ENCODE results near the gene DNAH8.
A peak's percentile ranks its signal among the peaks of the same experiment; 100 is the strongest.

Gene DNAH8

GRCh38 chr6:39016839-39017546, 301.9 kb downstream of the DNAH8 start:
- Mint-ChIP-seq H3K27me3 (peaks cover 28 to 29% of the 10 kb centered on the region in 2 donors), H3K4me3 (no peak overlapping the region), H3K9me3 (no peaks in the 10 kb centered on the region), H3K27ac (no peak overlapping the region), H3K4me1 (ENCODE audit: low read depth in 2 of 2) (no peaks in the 10 kb centered on the region), H3K36me3 (ENCODE audit: insufficient read depth) (no peaks in the 10 kb centered on the region)
- no peak for DNase-seq
- no peak for ATAC-seq (replicated peaks)

DNA sequence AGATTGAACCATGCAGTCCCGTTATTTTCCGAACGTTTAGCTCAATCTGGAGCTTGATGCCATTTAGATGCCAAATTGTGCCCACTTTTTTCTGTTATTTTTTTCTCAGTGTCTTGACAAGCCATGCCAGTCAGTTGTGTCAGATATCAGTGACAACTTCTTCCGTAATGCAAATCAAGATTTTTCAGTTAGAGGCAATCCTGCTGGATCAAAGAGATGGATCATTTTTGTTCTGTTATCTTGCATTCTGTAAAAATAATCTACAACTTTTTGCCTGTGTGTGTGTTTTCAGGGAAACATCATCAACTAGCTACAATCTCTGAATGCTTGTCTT, 302.4 kb downstream of the DNAH8 start:
- Mint-ChIP-seq H3K27me3 (peaks cover 23 to 24% of the 10 kb centered on the region in 2 donors), H3K36me3 (ENCODE audit: insufficient read depth) (no peaks in the 10 kb centered on the region), H3K4me1 (ENCODE audit: low read depth in 2 of 2) (no peaks in the 10 kb centered on the region), H3K27ac (no peak overlapping the region), H3K4me3 (no peak overlapping the region), H3K9me3 (no peaks in the 10 kb centered on the region)
- DNase-seq (no peak), ATAC-seq (replicated peaks) (no peak)

- Mint-ChIP-seq H3K4me3 (no peak overlapping the region), H3K27ac (no peak overlapping the region), H3K36me3 (ENCODE audit: insufficient read depth) (no peaks in the 10 kb centered on the region), H3K4me1 (ENCODE audit: low read depth in 2 of 2) (no peaks in the 10 kb centered on the region), H3K27me3 (peaks cover 21 to 22% of the 10 kb centered on the region in 2 donors), H3K9me3 (no peaks in the 10 kb centered on the region)
- DNase-seq (no peak), ATAC-seq (replicated peaks) (no peak)
Observed at GRCh38 chr6:39018103-39018502, 303.0 kb downstream of the DNAH8 start.

DNA sequence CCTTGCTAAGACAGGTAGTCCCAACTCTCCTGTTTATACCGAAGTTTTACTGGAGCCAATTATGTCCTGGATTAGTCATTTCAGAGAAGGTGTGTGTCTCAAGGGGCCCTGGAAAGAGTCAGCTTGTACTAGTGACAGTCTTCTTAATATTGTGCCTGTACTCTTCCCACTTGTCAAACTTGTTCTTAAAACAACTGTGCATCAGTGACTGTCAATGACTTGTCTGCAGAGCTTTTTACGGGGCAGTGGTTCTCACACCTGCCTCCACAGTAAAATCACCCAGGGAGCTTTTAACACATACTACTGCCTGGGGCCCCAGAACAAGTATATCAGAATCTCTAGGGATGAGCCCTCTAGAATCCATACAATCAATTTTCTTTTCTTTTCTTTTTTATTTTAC, 305.0 kb downstream of the DNAH8 start:
- H3K4me3 Mint-ChIP-seq = no peak overlapping the region
- H3K4me1 Mint-ChIP-seq (ENCODE audit: low read depth in 2 of 2) = no peaks in the 10 kb centered on the region
- peaks cover 7 to 10% of the 10 kb centered on the region in 2 donors for H3K27me3 Mint-ChIP-seq
- no peaks in the 10 kb centered on the region for H3K36me3 Mint-ChIP-seq (ENCODE audit: insufficient read depth)
- no peak for ATAC-seq (replicated peaks)
- H3K9me3 Mint-ChIP-seq = no peaks in the 10 kb centered on the region
- no peak for DNase-seq
- H3K27ac Mint-ChIP-seq = no peak overlapping the region

DNA sequence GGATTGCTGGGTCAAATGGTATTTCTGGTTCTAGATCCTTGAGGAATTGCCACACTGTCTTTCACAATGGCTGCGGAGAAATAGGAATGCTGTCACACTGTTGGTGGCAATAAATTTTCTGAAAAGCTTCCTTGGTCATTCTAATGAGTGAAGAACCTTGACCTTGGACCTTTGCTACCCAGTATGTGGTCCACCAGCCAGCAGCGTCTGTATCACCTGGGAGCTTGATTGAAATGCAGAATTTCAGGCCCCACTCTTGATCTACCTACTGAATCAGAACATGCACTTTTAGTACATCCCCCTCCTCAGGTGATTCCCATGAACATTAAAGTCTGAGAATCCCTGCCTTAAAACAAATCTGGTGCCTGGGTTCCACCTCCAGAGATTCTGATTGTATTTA, 305.9 kb downstream of the DNAH8 start:
- Mint-ChIP-seq H3K4me1 (ENCODE audit: low read depth in 2 of 2) (no peaks in the 10 kb centered on the region), H3K9me3 (no peaks in the 10 kb centered on the region), H3K27ac (no peak overlapping the region), H3K27me3 (peaks cover 0 to 15% of the 10 kb centered on the region in 2 donors), H3K36me3 (ENCODE audit: insufficient read depth) (no peaks in the 10 kb centered on the region), H3K4me3 (no peak overlapping the region)
- no peak for DNase-seq
- no peak for ATAC-seq (replicated peaks)

- no peak overlapping the region for H3K27ac Mint-ChIP-seq
- ATAC-seq (replicated peaks) = no peak
Observed at GRCh38 chr6:39021779-39022178, 306.7 kb downstream of the DNAH8 start.

GRCh38 chr6:39026175-39026574, 311.1 kb downstream of the DNAH8 start:
- ATAC-seq (replicated peaks) = no peak
- H3K27ac Mint-ChIP-seq = no peak overlapping the region
- H3K27me3 Mint-ChIP-seq = peaks cover 24 to 53% of the 10 kb centered on the region in 2 donors

More at GRCh38 chr6:39021779-39022178, 306.7 kb downstream of the DNAH8 start:
- Mint-ChIP-seq H3K4me1 (ENCODE audit: low read depth in 2 of 2) (no peaks in the 10 kb centered on the region), H3K27me3 (peaks cover 4 to 21% of the 10 kb centered on the region in 2 donors), H3K4me3 (no peak overlapping the region), H3K36me3 (ENCODE audit: insufficient read depth) (no peaks in the 10 kb centered on the region), H3K9me3 (no peaks in the 10 kb centered on the region)
- DNase-seq = no peak

GRCh38 chr6:39029156-39030011, 314.3 kb downstream of the DNAH8 start:
- DNase-seq = peak; percentile 27 to 42 (median 36)
- Mint-ChIP-seq H3K27ac (no peak overlapping the region), H3K4me1 (ENCODE audit: low read depth in 2 of 2) (no peaks in the 10 kb centered on the region), H3K36me3 (ENCODE audit: insufficient read depth) (no peaks in the 10 kb centered on the region), H3K27me3 (peaks cover 39 to 68% of the 10 kb centered on the region in 2 donors), H3K9me3 (no peaks in the 10 kb centered on the region), H3K4me3 (no peak overlapping the region)
- ATAC-seq (replicated peaks) = peak; percentile 51

More at GRCh38 chr6:39026175-39026574, 311.1 kb downstream of the DNAH8 start:
- H3K36me3 Mint-ChIP-seq (ENCODE audit: insufficient read depth) = no peaks in the 10 kb centered on the region
- H3K4me1 Mint-ChIP-seq (ENCODE audit: low read depth in 2 of 2) = no peaks in the 10 kb centered on the region
- no peak for DNase-seq
- no peak overlapping the region for H3K4me3 Mint-ChIP-seq
- no peaks in the 10 kb centered on the region for H3K9me3 Mint-ChIP-seq

- no peaks in the 10 kb centered on the region for H3K9me3 Mint-ChIP-seq
- no peak overlapping the region for H3K4me3 Mint-ChIP-seq
- H3K4me1 Mint-ChIP-seq (ENCODE audit: low read depth in 2 of 2) = no peaks in the 10 kb centered on the region
- ATAC-seq (replicated peaks) = no peak
- H3K36me3 Mint-ChIP-seq (ENCODE audit: insufficient read depth) = no peaks in the 10 kb centered on the region
- H3K27me3 Mint-ChIP-seq = peaks cover 50 to 75% of the 10 kb centered on the region in 2 donors
- no peak for DNase-seq
- H3K27ac Mint-ChIP-seq = no peak overlapping the region
Observed at GRCh38 chr6:39035681-39036080, 320.6 kb downstream of the DNAH8 start.

- Mint-ChIP-seq H3K9me3 (no peaks in the 10 kb centered on the region), H3K4me1 (ENCODE audit: low read depth in 2 of 2) (no peaks in the 10 kb centered on the region), H3K27me3 (peaks cover 50 to 89% of the 10 kb centered on the region in 2 donors), H3K27ac (no peak overlapping the region), H3K36me3 (ENCODE audit: insufficient read depth) (no peaks in the 10 kb centered on the region), H3K4me3 (no peak overlapping the region)
- ATAC-seq (replicated peaks) (no peak), DNase-seq (no peak)
Observed at GRCh38 chr6:39037082-39037508, 322.0 kb downstream of the DNAH8 start.

- Mint-ChIP-seq H3K9me3 (no peaks in the 10 kb centered on the region), H3K36me3 (ENCODE audit: insufficient read depth) (no peaks in the 10 kb centered on the region), H3K4me3 (no peak overlapping the region), H3K4me1 (ENCODE audit: low read depth in 2 of 2) (no peaks in the 10 kb centered on the region), H3K27me3 (peaks cover 50 to 95% of the 10 kb centered on the region in 2 donors), H3K27ac (no peak overlapping the region)
- DNase-seq (no peak), ATAC-seq (replicated peaks) (no peak)
Observed at GRCh38 chr6:39037707-39038106, 322.6 kb downstream of the DNAH8 start.

DNA sequence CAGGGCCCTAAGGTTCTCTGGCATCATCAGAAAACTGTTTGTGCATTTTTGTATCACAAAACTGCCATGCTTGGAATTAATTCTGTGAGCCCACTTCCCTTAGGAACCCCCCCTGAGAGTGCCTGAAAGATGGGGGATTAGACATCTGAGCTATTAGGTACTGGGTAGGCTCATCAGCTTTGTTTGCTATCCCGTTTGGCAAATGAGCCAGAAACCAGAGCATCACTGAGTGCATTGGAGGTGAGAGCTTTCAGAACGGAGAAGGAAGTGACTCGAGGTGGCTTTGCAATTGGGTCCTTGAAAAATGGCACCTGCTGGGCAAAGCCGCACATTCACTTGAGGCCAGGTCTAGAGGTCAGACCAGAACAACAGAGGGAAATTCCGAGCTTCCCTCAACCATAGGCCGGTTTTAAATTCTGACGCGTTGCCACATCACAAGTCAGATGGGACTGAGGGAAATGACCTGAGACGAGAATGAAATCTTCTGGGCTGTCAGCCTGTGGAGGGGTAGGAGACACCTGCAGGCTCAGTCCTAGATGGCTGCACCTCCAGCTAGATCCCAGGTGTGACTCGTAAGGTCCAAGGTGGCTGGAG, 325.1 kb downstream of the DNAH8 start:
- no peak overlapping the region for H3K4me3 Mint-ChIP-seq
- H3K36me3 Mint-ChIP-seq (ENCODE audit: insufficient read depth) = no peaks in the 10 kb centered on the region
- no peaks in the 10 kb centered on the region for H3K4me1 Mint-ChIP-seq (ENCODE audit: low read depth in 2 of 2)
- no peak overlapping the region for H3K27ac Mint-ChIP-seq
- ATAC-seq (replicated peaks) (no peak), DNase-seq (no peak)
- peaks cover 35 to 95% of the 10 kb centered on the region in 2 donors for H3K27me3 Mint-ChIP-seq
- H3K9me3 Mint-ChIP-seq = no peaks in the 10 kb centered on the region

GRCh38 chr6:39041072-39041471, 326.0 kb downstream of the DNAH8 start:
- Mint-ChIP-seq H3K4me3 (no peak overlapping the region), H3K4me1 (ENCODE audit: low read depth in 2 of 2) (no peaks in the 10 kb centered on the region), H3K36me3 (ENCODE audit: insufficient read depth) (no peaks in the 10 kb centered on the region), H3K9me3 (no peaks in the 10 kb centered on the region), H3K27ac (peak overlapping the region in 1 of 2 donors; percentile 11), H3K27me3 (peaks cover 35 to 88% of the 10 kb centered on the region in 2 donors)
- no peak for DNase-seq
- ATAC-seq (replicated peaks) = no peak

Measured in effector memory CD8-positive, alpha-beta T cell (primary cell).